ENCODE results near the gene AKR1B15.
"Not testable (repeated sequence)": the region's sequence is repeated elsewhere in the genome, so short reads cannot be mapped to it uniquely, and the experiment has no call there.

AKR1B15 gene

GRCh38 chr7:134548877-134549276 is at the start of gene AKR1B15:
TSS of gene AKR1B15 (plus strand) at chr7:134549110. CDS start at chr7:134564620, 15,510 bp downstream.
- no peak for DNase-seq (ENCODE audit: low read depth)

DNA sequence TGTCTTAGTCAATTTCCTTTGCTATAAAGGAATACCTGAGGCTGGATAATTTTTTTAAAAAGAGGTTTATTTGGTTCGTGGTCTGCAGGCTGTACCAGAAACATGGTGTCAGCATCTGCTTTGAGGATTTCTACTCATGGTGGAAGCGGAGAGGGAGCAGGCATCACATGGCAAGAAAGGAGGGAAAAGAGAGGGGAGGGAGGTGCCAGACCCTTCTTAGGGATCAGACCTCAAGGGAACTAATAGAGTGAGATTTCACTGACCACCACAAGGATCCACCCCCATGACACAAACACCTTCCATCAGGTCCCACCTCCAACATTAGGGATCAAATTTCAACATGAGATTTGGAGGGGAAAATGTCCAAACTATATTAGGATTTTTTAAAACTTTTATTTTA is 48.5 kb upstream of the AKR1B15 start:
- DNase-seq (ENCODE audit: low read depth): no peak

DNA sequence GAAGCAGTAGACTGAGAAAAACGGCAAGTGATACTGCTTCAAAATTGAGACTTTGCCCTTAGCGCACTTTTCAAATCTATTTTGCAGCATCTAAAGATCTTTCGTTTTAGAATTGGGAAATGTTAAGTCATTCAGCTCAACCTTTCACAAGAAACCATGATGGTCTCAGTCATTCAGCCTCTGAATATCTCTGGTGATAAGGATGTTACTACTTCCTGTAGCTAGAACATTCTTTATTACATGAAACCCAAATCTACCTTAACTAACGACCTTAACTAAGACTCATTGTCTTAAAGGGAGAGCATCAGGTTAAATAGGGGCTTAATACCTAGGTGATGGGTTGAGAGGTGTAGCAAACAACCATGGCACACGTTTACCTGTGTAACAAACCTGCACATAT is 47.9 kb upstream of the AKR1B15 start:
- no peak for DNase-seq (ENCODE audit: low read depth)

- DNase-seq (ENCODE audit: low read depth): no peak
These were observed 46.2 kb upstream of the AKR1B15 start for GRCh38 chr7:134502463-134503371.

GRCh38 chr7:134504660-134505164 is 44.2 kb upstream of the AKR1B15 start:
- no peak for DNase-seq (ENCODE audit: low read depth)

GRCh38 chr7:134505856-134506255 is 43.1 kb upstream of the AKR1B15 start:
- DNase-seq (ENCODE audit: low read depth): no peak

- no peak for DNase-seq (ENCODE audit: low read depth)
These were observed 39.9 kb upstream of the AKR1B15 start for GRCh38 chr7:134509010-134509409.

DNA sequence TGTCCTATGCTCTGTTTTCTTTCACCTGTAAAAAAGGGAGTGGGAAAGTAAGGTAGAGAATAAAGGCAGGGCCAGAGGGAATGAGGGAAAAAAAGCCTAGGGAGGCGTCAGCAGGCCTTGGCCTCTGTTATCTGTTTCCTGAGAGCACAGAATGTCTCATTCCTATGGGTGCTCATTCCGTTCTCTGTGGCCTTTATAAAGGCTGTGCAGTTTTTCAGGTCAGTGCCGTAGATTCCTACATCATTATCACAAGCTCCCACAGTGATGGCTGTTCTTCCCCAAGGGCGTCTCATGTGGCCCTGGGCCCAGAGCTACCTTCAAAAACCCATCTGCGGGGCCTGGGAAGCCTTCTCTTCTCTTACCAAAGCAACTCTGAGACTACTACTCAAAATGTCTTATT is 38.3 kb upstream of the AKR1B15 start:
- DNase-seq (ENCODE audit: low read depth): no peak

DNA sequence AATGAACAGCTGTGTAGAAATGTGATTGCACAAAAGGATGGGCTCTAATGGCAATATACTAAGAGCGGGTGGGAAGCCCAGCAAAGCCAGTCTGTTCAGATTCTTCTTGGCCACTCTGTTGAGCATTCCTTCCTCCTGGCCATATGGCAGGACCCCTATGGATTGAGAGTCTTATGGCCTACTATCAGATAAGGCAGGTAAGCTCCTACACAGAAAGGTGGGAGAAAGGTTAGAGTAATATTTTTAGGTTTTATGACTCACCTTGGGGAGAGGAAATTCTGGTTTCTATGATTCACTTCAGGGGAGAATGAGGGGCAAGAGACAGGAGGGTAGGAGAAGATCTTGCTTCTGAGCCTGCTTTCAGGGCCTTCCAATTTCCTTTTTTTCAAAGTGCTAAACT is 36.6 kb upstream of the AKR1B15 start:
- no peak for DNase-seq (ENCODE audit: low read depth)

GRCh38 chr7:134513169-134513752 is 35.6 kb upstream of the AKR1B15 start:
- no peak for DNase-seq (ENCODE audit: low read depth)

DNA sequence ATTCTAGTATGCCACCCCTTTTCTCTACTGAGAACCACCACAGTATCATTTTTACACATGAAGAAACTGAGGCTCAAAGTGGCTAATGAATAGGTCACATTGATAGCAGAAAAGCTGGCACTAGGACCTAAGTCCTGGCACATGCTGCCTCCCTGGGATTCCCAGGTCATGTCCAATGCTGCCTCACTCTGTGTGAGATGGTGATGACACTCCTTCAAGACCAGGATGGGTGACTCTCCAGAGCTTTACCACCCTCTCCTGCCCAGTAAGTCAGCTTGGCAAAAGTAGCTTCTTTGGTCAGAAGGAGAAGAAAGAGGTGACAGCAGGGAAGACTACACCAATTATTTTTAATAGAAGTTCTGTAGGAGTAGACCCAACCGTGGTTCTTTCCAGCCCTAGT is 34.8 kb upstream of the AKR1B15 start:
- no peak for DNase-seq (ENCODE audit: low read depth)

DNA sequence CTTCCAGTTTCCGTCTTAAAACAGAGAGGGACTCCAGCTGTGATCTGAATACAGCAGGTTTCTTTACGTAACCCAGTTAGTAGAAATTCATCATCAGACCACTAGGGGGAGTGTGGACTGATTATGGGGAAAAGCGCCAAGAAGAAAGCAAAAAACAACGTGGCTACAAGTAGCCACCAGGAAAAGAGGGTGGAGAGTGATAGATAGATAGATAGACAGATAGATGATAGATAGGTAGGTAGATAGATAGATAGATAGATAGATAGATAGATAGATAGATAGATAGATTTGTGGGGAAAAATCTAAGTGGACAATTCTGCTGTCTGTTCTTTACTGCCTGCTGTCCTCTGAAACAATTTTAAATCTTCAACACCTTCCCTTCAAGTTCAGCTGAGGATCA is 34.2 kb upstream of the AKR1B15 start:
- no peak for DNase-seq (ENCODE audit: low read depth)

DNA sequence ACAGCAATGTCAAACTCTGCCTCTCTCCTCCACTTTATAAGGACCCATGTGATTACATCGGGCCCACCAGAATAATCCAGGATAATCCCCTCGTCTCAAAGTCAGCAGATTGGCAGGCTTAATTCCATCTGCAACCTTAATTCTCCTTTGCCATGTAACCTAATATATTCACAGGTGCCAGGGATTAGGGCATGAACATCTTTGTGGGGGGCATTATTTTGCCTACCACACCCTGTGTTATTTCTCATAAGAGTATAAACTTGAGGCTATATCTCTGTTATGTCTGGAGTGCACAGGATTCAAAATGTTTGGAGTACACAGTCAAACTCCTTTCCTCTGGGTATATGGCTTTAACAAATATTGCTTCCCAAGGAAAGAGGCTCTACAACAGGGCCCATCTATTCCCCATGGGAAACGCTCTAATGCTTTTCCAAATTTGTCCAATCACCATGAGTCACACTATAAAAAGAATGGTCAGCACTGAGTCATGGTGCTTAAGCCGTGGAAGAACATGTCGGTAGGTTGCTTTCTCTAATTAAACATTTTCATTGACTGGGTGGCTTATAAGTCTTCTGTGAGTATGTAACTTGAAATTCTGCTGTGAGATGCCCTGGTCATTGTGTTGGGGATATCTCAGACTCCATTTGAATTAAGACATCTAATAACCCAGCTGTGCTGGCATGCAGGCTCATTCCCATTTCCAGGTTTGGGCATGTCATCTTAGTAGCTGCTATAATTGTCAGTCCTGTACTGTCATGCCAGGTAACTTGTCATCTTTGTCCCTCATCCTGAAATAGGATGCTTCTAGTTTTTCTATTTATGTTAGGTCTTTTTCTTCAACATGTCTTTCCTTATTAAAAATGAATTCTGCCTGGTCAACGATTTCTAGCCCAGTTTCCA is 33.1 kb upstream of the AKR1B15 start:
- no peak for DNase-seq (ENCODE audit: low read depth)

- DNase-seq (ENCODE audit: low read depth): no peak
These were observed 28.8 kb upstream of the AKR1B15 start for GRCh38 chr7:134520130-134520529.

DNA sequence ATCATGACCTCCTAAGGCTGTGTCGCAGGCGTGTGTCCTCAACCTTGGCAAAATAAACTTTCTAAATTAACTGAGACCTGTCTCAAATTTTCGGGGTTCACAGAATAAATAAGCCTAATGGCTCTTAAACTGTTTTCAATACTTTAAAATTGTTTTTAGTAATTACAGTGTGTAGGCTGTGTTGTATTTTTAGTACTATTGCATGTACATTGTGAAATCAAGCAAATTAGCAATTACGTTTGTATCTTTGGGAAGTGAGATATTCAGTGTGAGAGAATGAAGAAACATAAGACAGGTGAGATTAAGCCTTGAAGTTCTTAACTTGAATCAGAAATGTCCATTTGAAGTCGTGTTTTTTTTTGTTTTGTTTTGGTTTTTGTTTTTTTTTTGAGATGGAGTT is 26.3 kb upstream of the AKR1B15 start:
- DNase-seq (ENCODE audit: low read depth): no peak

GRCh38 chr7:134525449-134525848 is 23.5 kb upstream of the AKR1B15 start:
- DNase-seq (ENCODE audit: low read depth): not testable (repeated sequence)

- DNase-seq (ENCODE audit: low read depth): not testable (repeated sequence)
These were observed 22.2 kb upstream of the AKR1B15 start for GRCh38 chr7:134526552-134527248.

GRCh38 chr7:134527979-134528371 is 20.9 kb upstream of the AKR1B15 start:
- DNase-seq (ENCODE audit: low read depth): no peak

DNA sequence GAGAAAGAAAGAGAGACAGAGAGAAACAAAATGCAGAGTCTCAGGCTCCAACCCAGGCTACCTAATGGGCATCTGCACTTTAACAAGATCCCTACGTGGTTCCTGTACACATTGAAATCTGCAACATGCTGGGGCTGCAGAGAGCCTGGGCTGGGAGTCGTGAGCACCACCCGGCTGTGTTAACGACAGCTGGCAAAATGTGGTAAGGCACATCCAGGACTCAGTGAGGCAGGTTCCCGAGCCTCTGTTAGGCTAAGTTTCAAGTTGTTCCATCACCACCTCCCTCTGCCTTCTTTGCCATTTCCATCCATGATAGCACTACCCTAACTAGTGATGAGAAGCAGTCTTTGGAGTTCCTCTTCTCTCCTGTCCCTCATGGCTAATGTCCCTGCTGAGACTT is 20.2 kb upstream of the AKR1B15 start:
- no peak for DNase-seq (ENCODE audit: low read depth)

DNA sequence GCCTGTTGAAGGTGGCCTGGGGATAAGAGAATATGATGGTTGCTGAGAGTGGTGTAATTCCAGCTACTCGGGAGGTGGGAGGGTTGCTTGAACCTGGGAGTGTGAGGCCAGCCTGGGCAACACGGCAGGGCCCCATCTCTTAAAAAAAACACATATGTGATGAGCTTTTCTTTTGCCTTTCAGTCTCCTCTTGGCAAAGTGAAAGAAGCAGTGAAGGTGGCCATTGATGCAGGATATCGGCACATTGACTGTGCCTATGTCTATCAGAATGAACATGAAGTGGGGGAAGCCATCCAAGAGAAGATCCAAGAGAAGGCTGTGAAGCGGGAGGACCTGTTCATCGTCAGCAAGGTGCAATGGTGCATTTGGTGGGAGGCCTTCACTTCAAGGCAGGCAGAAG is 18.4 kb upstream of the AKR1B15 start:
- DNase-seq (ENCODE audit: low read depth): no peak

- no peak for DNase-seq (ENCODE audit: low read depth)
These were observed 16.5 kb upstream of the AKR1B15 start for GRCh38 chr7:134532180-134532953.

Data from stimulated activated CD8-positive, alpha-beta memory T cell treated with anti-CD3 and anti-CD28 coated beads, Interleukin-15, amount 100 ng/mL, for 24 hours (primary cell).